Gastrocnemius medialis (tissue), 4 donors: Measurements from ENCODE around the gene WDR31. TPM values are rescaled to one million over a fixed set of nuclear protein-coding genes. Genes with fewer than 3 reads are reported as not detected.

Experiments
- ATAC-seq, 2 donors: fragments of 150-250 bp; one replicate each; pipeline ENCODE4 v1.9.1; 2016
- DNase-seq, 2 donors: peaks; one replicate each; pipeline ENCODE4 v3.0.0-alpha.2; 2019
- H3K27ac ChIP-seq, 4 donors: fragments of 200-600 bp; sonication (generic); 1 replicate in 1 of 4; 2 replicates in 3 of 4; pipeline ENCODE4 v1.5.1; 2016 to 2018; ENCODE audit warnings: mild to moderate bottlenecking in 2 of 4, moderate library complexity in 1 of 4
- H3K27me3 ChIP-seq, 3 donors: fragments of 200-600 bp; sonication (generic) in 2 of 3; 1 replicate in 1 of 3; 2 replicates in 2 of 3; pipeline versions ENCODE4 v1.5.1 to v1.6.0; 2016 to 2019; ENCODE audit warnings: mild to moderate bottlenecking in 1 of 3, moderate library complexity in 1 of 3
- H3K36me3 ChIP-seq, 2 donors: fragments of 200-600 bp; sonication (generic) in 1 of 2; one replicate each; pipeline ENCODE4 v1.5.1; 2017 to 2018
- H3K4me1 ChIP-seq, 2 donors: fragments of 200-600 bp; sonication (generic) in 1 of 2; one replicate each; pipeline ENCODE4 v1.5.1; 2016 to 2017; ENCODE audit warnings: mild to moderate bottlenecking in 2 of 2
- H3K4me3 ChIP-seq, 4 donors: fragments of 200-600 bp; sonication (generic) in 3 of 4; 1 replicate in 1 of 4; 2 replicates in 3 of 4; pipeline ENCODE4 v1.5.1; 2016 to 2019; ENCODE audit warnings: mild to moderate bottlenecking in 2 of 4
- H3K9me3 ChIP-seq, 3 donors: fragments of 200-600 bp; sonication (generic) in 2 of 3; 1 replicate in 1 of 3; 2 replicates in 2 of 3; pipeline ENCODE4 v1.5.1; 2016 to 2019
- CTCF ChIP-seq, 5 experiments: fragments of 450-650 bp in 3 of 5; fragments of 200-600 bp in 2 of 5; sonication (generic) in 2 of 5; IDR thresholded peaks in 4 of 5; conservative IDR thresholded peaks in 1 of 5; 1 replicate in 4 of 5; 2 replicates in 1 of 5; pipeline ENCODE4 v1.5.1; 2016 to 2019; ENCODE audit warnings: antibody characterized with exemption in 5 of 5, mild to moderate bottlenecking in 3 of 5, moderate library complexity in 3 of 5
- POLR2A ChIP-seq, 2 donors: fragments of 450-650 bp; IDR thresholded peaks; one replicate each; pipeline ENCODE4 v1.6.1; 2017; ENCODE audit warnings: antibody characterized with exemption in 2 of 2, mild to moderate bottlenecking in 2 of 2, moderate library complexity in 2 of 2
- in situ Hi-C, 4 donors: fragments of 200-750 bp; cut with MboI; loops; one replicate each; pipeline versions ENCODE4 v1.15.0 to v1.8.0; 2017; ENCODE audit warnings: low sequenced_read_pairs in 4 of 4
- intact Hi-C: fragments of 100-400 bp; cut with DNase I; formaldehyde crosslinking; loops from one replicate; pipeline ENCODE4 v1.15.1; 2023; ENCODE audit warnings: low total_unique reads
- total RNA-seq, 4 donors: library from RNA; depleted of rRNA; stranded (reverse); fragments of >200 nt; gene quantifications; one replicate each; pipeline versions ENCODE4 v1.1.0 to v1.2.3, GENCODE V29; 2016

WDR31 gene
- total RNA-seq, 4 donors from 2014 or later, result 0.29 to 1.1 (median 0.36) TPM; not detected in 1

GRCh38 chr9:113267911-113268566, 72.0 kb downstream of the WDR31 start:
- ATAC-seq, result no peak
- intact Hi-C loops (no loop called here), in situ Hi-C loops (loop anchor here in 1 of 4 donors (25.0 kb wide), 1 partner anchor 394 kb away; no protein-coding TSS in a partner anchor)
- peaks cover 0 to 56% of the 10 kb centered on the region in 2 donors for H3K36me3 ChIP-seq
- no peak for DNase-seq
- no peak overlapping the region for H3K4me3 ChIP-seq
- H3K27ac ChIP-seq, result no peak overlapping the region
- no peaks in the 10 kb centered on the region for H3K27me3 ChIP-seq
- peaks cover 0 to 6% of the 10 kb centered on the region in 2 donors for H3K4me1 ChIP-seq
- no peak for TF ChIP-seq POLR2A (IDR thresholded peaks at IDR 0.05)
- no peak for TF ChIP-seq CTCF (IDR thresholded peaks at IDR 0.05 in 4 of 5, conservative IDR thresholded peaks at IDR 0.05 in 1 of 5)
- no peaks in the 10 kb centered on the region for H3K9me3 ChIP-seq

- no peak for TF ChIP-seq POLR2A (IDR thresholded peaks at IDR 0.05)
- no peak for TF ChIP-seq CTCF (IDR thresholded peaks at IDR 0.05 in 4 of 5, conservative IDR thresholded peaks at IDR 0.05 in 1 of 5)
- intact Hi-C loops, result no loop called here
- no peak for ATAC-seq
- Histone ChIP-seq H3K27ac (no peak overlapping the region), H3K36me3 (peaks cover 0 to 52% of the 10 kb centered on the region in 2 donors), H3K4me1 (no peaks in the 10 kb centered on the region), H3K9me3 (no peaks in the 10 kb centered on the region), H3K27me3 (no peaks in the 10 kb centered on the region), H3K4me3 (no peak overlapping the region)
- no peak for DNase-seq
- in situ Hi-C loops, result loop anchor here in 1 of 4 donors (25.0 kb wide), 1 partner anchor 396 kb away; no protein-coding TSS in a partner anchor
Measured at GRCh38 chr9:113266174-113266573, 73.9 kb downstream of the WDR31 start.

Other genes starting within 250 kb of the WDR31 start
- 10 to 100 TPM; 17.5 to 29.6 (median 23.9) TPM for gene SLC31A2, start 189.3 kb downstream of the WDR31 start, total RNA-seq
- gene FKBP15, start 119.0 kb downstream of the WDR31 start, total RNA-seq, result 10 to 100 TPM; 13.3 to 17.5 (median 14.5) TPM
- gene SLC31A1, start 118.7 kb downstream of the WDR31 start, total RNA-seq, result 1 to 10 TPM; 2.9 to 5.6 (median 4.3) TPM
- gene CDC26, start 64.7 kb downstream of the WDR31 start, total RNA-seq, result 10 to 100 TPM; 16.7 to 34.0 (median 28.3) TPM
- 10 to 100 TPM; 14.0 to 19.6 (median 16.4) TPM for gene PRPF4, start 64.6 kb downstream of the WDR31 start, total RNA-seq
- not detected for gene RNF183, start 36.9 kb downstream of the WDR31 start, total RNA-seq
- under 1 TPM in 1 of 4 donors, not detected in 3; 0.12 TPM for gene BSPRY, start 9.3 kb upstream of the WDR31 start, total RNA-seq
- 10 to 100 TPM; 10.3 to 16.2 (median 14.1) TPM for gene HDHD3, start 36.7 kb upstream of the WDR31 start, total RNA-seq
- 10 to 100 TPM in 2 of 4 donors, 1 to 10 TPM in 2; 8.9 to 16.2 (median 12.3) TPM for gene ALAD, start 61.0 kb upstream of the WDR31 start, total RNA-seq
- 10 to 100 TPM; 42.9 to 66.4 (median 57.8) TPM for gene POLE3, start 70.4 kb upstream of the WDR31 start, total RNA-seq
- gene C9orf43, start 70.5 kb upstream of the WDR31 start, total RNA-seq, result not detected
- 10 to 100 TPM in 2 of 4 donors, 1 to 10 TPM in 2; 5.9 to 11.8 (median 9.8) TPM for gene RGS3, start 123.5 kb upstream of the WDR31 start, total RNA-seq